Cortex of kidney (tissue), 1 donor: ENCODE measurements around the gene MLN.
"Not testable (repeated sequence)": the region's sequence is repeated elsewhere in the genome, so short reads cannot be mapped to it uniquely, and the experiment has no call there.

Experiments
- DNase-seq: peaks from one replicate; lab custom pipeline; 2025; lab: John Stamatoyannopoulos, UW

Gene MLN

DNA sequence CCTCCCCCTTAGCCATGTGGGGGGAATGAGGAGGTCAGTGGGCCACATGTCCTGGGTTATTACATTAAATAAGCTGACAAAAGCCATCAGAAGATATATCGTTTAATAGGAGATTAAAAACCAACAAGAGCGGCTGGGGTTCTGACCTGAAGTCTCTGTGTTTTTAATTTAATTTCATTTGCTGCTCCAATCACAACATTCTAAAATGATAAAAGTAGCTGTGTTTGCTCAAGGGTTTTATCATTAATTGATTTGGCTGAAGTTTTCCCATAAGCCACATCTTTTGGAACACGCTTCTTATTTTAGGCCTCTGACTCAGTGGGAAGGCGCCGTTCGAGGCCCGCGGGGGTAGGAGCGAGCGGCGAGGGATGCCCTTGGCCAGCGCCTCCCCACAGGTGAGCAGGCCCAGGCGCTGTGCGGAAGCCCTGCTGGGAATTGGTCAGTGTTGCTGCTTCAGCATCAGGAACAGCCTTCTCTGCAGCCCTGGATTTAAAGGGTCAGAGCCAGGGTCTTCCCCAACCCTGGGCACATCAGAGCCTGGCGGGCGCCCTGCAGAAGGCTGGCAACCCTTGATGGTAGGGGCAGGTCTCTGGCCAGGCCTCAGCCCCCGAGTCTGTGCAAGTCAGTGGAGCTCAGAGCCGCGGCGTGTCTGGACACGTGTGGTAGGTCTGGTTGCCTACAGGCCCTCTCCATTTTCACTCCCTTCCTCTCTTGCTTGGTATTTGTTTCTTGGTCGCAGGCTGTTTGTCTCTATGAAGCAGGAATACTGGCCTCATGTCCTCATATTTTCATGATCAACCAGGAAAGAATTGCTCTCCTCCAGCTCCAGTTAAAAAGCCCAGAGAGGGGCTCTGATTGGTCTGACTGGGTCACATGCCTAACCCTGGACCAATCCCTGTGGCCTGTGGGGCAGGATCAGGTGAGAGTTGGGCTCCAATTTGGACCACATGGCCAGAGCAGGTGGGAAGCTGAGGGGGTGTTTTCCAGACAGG is 30.9 kb upstream of the MLN start:
- no peak for DNase-seq

GRCh38 chr6:33833599-33833998 is 29.8 kb upstream of the MLN start:
- no peak for DNase-seq

DNA sequence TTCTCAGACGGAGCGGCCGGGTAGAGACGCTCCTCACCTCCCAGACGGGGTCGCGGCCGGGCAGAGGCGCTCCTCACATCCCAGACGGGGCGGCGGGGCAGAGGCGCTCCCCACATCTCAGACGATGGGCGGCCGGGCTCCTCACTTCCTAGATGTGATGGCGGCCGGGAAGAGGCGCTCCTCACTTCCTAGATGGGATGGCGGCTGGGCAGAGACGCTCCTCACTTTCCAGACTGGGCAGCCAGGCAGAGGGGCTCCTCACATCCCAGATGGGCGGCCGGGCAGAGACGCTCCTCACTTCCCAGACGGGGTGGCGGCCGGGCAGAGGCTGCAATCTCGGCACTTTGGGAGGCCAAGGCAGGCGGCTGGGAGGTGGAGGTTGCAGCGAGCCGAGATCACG is 29.0 kb upstream of the MLN start:
- DNase-seq: not testable (repeated sequence)

- not testable (repeated sequence) for DNase-seq
Observed at GRCh38 chr6:33831725-33832124, 27.9 kb upstream of the MLN start.

GRCh38 chr6:33830635-33831240 is 26.9 kb upstream of the MLN start:
- DNase-seq: no peak

DNA sequence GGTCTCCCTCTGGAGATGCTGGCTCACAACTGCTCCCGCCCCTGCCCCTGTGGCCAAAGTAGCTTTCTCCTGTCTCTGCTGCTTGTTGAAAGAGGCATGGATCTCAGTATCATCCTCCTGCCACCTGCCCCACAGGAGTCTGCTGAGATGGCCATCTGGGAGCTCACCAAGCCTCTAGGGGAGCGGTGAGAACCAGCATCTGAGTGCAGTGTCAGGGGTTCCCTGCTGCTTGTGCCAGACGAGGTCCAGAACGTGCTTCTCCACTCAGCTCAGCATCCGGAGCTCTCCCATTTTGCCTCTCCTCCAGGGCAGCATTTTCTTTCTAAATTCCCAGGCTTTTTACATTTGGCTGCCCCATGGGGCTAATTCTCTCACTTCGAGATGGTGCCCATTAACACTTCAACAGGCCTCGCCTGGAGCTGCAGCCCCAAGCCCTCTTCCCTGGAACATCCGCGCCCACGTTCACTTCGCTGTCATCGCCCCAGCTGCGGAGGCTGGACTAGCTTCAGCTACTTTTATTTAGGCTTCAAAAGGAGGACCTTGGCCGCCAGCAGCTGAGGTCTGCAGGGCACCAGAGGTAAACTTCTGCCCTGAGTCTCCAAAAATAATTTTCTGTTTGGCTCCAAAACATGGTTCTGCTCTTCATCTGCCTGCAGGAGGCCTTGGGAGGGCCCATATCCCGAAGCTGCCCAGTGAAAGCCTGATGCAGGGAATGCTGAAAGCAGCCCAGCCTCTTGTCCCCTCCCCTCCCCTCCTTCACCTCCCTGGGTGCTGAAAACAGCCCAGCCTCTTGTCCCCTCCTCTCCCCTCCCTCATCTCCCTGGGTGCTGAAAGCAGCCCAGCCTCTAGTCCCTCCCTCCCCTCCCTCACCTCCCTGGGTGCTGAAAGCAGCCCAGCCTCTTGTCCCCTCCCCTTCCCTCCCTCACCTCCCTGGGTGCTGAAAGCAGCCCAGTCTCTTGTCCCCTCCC is 25.2 kb upstream of the MLN start:
- no peak for DNase-seq

DNA sequence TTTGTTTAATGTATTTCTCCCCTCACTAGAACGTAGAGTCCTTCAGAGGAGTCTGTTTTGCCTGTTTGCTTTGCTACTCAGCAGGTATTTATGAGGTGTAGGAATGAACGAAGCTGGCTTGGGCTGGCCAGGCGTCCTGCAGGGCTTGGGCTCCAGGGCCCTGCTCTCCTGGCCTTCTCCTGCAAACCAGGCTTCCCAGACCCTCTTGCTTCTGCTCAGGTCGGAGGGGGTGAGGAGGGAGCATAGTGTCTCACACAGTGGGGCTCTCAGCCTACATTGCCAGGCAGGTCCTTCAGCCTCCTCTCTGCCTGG is 24.6 kb upstream of the MLN start:
- no peak for DNase-seq

GRCh38 chr6:33827546-33828451 is 24.0 kb upstream of the MLN start:
- DNase-seq: no peak

DNA sequence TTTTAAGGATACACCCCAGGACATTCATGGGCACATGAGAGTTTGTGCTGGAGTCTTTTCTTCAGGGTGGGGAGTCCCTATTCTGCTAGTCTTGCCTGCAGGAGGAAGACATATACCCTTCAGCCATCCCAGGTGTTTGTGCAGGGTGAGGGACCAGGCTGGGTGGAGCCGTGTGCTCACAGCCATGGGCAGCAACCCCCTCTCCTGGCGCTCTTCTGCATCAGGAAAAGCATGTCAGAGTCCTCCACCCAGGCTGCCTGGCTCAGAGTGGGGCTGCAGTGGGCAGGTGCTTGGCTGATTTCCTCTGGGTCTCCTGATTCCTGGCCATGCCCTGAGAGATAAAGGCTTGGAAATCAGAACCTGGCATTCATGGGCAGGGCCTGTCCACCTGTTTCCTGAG is 22.7 kb upstream of the MLN start:
- DNase-seq: no peak

DNA sequence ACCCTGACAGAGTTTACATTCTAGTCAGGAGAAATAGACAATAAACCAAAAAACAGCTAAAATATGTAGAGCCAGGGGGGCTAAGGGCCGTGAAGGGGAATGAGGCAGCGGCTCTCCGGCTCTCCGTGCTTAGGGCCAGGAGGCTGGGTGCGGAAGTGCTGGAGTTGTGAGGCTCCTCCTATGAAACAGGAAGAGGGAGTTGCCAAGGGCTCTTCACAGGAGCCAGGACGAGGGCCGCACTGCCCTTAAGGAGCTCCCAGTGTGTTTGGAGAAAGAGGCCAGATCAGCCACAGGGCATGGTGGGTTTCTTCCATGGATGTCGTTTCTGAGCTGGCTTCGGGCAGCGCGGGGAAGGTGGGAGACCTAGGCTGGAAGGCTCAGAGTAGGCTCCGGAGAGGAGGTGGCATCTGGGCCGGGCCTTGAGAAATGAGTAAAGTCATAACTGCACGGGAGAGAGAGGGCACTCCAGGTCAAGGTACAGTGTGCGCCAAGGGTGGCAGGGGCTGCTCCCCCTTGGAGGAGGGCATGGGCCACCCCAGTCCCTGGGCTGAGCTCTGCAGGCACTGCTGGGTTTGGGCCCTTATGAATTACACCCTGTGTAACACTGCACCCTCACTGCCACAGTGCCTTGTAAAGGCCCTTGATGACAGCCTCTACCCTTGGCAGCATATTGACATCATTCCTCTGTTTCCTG is 20.8 kb upstream of the MLN start:
- DNase-seq: no peak

GRCh38 chr6:33823806-33824205 is 20.0 kb upstream of the MLN start:
- no peak for DNase-seq

DNA sequence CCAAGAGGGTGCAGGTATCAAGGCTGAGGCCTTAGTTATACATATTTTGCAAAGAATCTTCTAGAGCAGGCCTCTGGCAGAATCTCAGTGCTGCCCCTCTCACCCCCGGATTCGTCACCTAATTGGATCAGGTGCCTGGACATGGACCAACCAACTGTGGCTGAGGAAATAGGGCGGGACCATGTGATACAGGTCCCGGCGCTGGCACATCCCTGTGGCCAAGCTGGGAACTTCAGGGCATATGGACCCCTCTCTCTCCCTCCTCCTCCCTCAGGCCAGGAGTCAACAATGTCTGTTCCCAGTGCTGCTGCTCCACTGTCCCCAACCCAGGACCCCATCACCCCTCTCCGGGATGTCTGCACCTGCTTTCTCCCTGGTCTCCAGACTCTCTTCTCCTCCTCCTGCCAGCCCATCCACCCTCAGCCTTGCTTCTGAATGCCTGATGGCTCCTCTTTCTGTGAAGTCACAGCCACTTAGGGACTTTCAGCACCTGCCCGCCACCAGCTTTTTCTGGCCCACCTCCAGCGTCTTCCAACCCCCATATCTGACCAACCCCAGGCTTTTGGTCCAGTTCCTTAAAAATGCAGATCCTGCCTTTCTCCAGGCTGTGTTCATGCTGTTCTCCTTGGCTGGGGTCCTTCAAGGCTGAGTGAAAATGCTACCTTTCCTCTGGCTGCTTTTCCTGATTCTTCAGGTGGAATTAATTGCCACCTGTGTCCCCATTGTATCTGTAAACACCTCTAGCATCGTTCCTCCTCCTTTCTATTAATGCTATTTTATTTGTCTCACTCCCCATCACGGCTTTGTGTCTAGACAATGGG is 19.0 kb upstream of the MLN start:
- DNase-seq: no peak

DNA sequence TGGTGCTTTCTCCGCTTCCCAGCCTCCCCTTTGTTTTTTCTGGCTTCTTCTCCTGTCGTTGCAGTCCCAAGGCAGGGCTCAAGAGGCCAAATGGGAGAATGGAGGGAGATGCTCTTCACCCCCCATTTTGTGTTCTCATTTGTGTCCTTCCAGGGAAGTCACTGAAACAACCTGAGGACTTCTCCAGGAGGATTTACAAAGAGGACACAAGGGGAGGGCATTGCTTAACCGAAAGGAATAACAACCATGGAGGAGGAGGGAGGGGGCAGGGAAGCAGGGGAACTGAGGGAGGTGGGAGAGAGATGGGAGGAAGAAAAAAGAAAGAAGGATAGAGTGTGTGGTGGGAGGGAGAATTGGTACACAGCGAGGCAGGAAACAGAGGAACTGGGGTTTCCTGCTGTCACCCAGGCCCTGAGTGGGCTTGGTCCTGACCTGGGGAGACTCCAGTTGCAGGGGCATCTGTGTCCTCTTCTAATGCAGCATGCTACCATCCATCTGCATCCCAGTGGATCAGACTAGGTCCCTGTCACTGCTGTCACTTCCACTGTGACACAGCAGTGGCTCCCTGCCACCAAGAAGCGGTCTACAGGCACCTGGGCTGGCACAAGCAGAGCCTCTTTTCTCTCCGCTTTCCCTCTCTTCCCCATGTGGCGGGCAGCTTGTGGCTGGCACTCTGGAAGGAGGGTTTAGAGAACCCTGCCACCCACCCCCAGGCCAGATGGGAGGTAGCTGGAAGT is 17.1 kb upstream of the MLN start:
- DNase-seq: no peak

DNA sequence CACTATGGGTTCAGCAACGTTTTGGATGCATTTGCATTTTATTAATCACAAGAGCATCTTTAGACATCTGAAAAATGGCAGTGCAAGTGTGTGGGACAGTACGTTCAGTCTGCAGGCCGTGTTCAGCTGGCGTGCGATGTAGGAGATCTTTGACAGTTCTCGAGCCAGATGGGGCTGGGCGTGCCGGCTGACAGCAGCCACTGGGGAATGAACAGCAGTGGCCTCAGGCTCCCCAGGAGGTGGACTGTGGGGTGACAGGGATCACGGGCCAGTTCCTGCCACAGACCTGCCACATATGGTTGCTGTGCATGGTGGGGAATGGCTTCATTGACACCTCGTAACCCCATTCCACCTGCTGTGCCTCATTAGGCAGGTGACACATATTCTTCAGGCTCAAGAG is 16.4 kb upstream of the MLN start:
- no peak for DNase-seq

DNA sequence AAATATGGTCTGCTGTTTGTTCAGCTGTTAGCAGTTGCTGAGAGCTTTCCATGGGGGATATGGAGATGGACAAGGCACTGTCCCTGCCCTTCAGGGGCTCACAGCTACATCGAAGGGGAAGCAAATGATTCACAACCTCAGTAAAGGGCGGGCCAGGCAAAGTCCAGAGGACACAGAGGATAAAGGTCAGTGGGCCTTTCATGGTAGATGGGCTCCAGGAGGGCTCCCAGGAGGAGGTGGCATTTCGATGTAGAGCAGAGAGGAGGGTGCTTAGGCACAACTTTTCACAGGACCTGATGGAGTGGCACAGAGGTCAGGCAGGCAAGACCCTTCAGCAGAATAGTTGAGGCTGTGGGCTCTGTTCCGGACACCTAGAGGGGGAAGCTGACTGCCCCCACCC is 15.2 kb upstream of the MLN start:
- no peak for DNase-seq

- no peak for DNase-seq
Observed at GRCh38 chr6:33818293-33818692, 14.5 kb upstream of the MLN start.

- DNase-seq: no peak
Observed at GRCh38 chr6:33817489-33817888, 13.7 kb upstream of the MLN start.

DNA sequence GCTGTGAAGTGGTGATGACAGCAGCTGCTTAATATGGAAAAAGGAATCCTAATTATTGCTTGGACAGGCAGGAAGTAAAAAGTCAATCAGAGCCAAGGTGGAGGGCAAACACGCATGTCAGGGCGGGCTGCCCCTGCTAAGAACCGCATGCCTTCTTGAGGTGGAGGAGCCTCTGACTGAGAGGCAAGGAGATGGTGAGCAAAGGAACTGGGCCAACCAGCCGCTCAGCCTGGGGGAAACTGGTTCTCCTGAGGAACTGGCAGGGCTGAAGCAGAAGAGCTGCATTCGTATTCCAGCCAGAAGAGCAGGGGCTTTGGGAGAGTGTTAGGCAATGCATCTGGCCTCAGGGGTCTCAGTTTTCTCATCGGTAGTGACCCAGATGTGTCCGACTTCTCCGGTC is 13.1 kb upstream of the MLN start:
- DNase-seq: no peak

- DNase-seq: no peak
Observed at GRCh38 chr6:33815854-33816253, 12.1 kb upstream of the MLN start.
